HepG2 (cell line): ENCODE results near the gene INF2. TPM values are rescaled to one million over a fixed set of nuclear protein-coding genes. Genes with fewer than 3 reads are reported as not detected.

Experiments used
- ATAC-seq: fragments of 200-7000 bp; cut with Tn5 transposase; 3 replicates; pipeline ENCODE4 v1.9.1; 2020; ENCODE audit warnings: mild to moderate bottlenecking, moderate library complexity
- BruUV-seq: library from RNA; stranded (reverse); fragments of 400-500 nt; replicated peaks from 2 replicates; lab custom pipeline; 2021; lab: Mats Ljungman, UMichigan
- CTCF ChIA-PET: fragments of 300-600 bp; formaldehyde crosslinking; extraction: SDS; loops from one replicate; lab custom pipeline; 2021; ENCODE audit warnings: low total read pairs, inconsistent platforms, low intra/inter-chr PET ratio; lab: Yijun Ruan, JAX
- POLR2A ChIA-PET: fragments of 350-600 bp; sonication (Branson Sonifier 250); formaldehyde crosslinking; loops from one replicate; lab custom pipeline; 2020; ENCODE audit warnings: antibody characterized with exemption, inconsistent platforms; lab: Yijun Ruan, JAX
- DNase-seq: peaks from one replicate; pipeline ENCODE4 v3.0.0-alpha.2; 2015; ENCODE audit warnings: low spot score
- FAIRE-seq: peaks from 3 replicates; lab custom pipeline; 2011; peaks lifted over from hg19 to GRCh38; lab: Jason Lieb, UNC
- H2AFZ ChIP-seq: one replicate; pipeline ENCODE4 v1.6.1; 2011; ENCODE audit warnings: low read length, inconsistent platforms
- H3K27ac ChIP-seq: fragments of 300-600 bp; 3 replicates; pipeline ENCODE4 v1.8.0; 2011; ENCODE audit warnings: mixed run types, mild to moderate bottlenecking, mixed read lengths, low read length, inconsistent platforms; ENCODE audit not compliant: insufficient read depth; ENCODE audit errors: extremely low read length
- H3K27me3 ChIP-seq, 2 experiments: fragments of 200-600 bp in 1 of 2; 2 replicates in 1 of 2; 3 replicates in 1 of 2; pipeline versions ENCODE4 v1.6.0 to v1.8.0; 2011; ENCODE audit warnings: low read length in 2 of 2, mild to moderate bottlenecking in 2 of 2, moderate library complexity in 2 of 2, inconsistent platforms in 1 of 2; ENCODE audit not compliant: insufficient read depth in 2 of 2, control insufficient read depth in 1 of 2
- H3K36me3 ChIP-seq, 2 experiments: fragments of 200-600 bp in 1 of 2; replicated peaks in 1 of 2; 2 replicates in 1 of 2; 3 replicates in 1 of 2; pipeline versions ENCODE4 v1.5.1 to v1.8.0; 2011; ENCODE audit warnings: low read length in 2 of 2, inconsistent platforms in 1 of 2; ENCODE audit not compliant: insufficient read depth in 2 of 2, control insufficient read depth in 1 of 2
- H3K4me1 ChIP-seq: 2 replicates; pipeline ENCODE4 v1.5.1; 2012; ENCODE audit warnings: low read length, inconsistent platforms; ENCODE audit not compliant: insufficient read depth
- H3K4me2 ChIP-seq: 2 replicates; pipeline ENCODE4 v1.6.0; 2011; ENCODE audit warnings: low read depth, low read length, inconsistent platforms
- H3K4me3 ChIP-seq, 3 experiments: fragments of 200-600 bp in 1 of 3; sonication (generic), shearing (Covaris generic) in 1 of 3; replicated peaks in 1 of 3; 2 replicates each; pipeline ENCODE4 v1.5.1; 2011 to 2016; ENCODE audit warnings: low read length in 3 of 3, inconsistent platforms in 2 of 3, low read depth in 2 of 3, mild to moderate bottlenecking in 2 of 3, control low read depth in 1 of 3, mixed read lengths in 1 of 3; ENCODE audit not compliant: insufficient read depth in 1 of 3
- H3K79me2 ChIP-seq: one replicate; pipeline ENCODE4 v1.6.1; 2011; ENCODE audit warnings: low read length, inconsistent platforms; ENCODE audit not compliant: insufficient read depth
- H3K9ac ChIP-seq: 2 replicates; pipeline ENCODE4 v1.6.0; 2011; ENCODE audit warnings: mild to moderate bottlenecking, low read depth, low read length, inconsistent platforms; ENCODE audit not compliant: insufficient read depth
- H3K9me3 ChIP-seq: 2 replicates; pipeline ENCODE4 v1.5.1; 2012; ENCODE audit warnings: mild to moderate bottlenecking, low read length
- H4K20me1 ChIP-seq: 2 replicates; pipeline ENCODE4 v1.6.0; 2011; ENCODE audit warnings: inconsistent platforms, mild to moderate bottlenecking, low read length, moderate library complexity; ENCODE audit not compliant: insufficient read depth
- AGO1 ChIP-seq: fragments of 200-400 bp; formaldehyde crosslinking; IDR thresholded peaks from 2 replicates; pipeline ENCODE4 v1.6.1; 2017; ENCODE audit warnings: mild to moderate bottlenecking, low read depth, low read length, moderate library complexity; ENCODE audit not compliant: poor library complexity, severe bottlenecking
- AGO2 ChIP-seq: fragments of 200-400 bp; formaldehyde crosslinking; optimal IDR thresholded peaks from 2 replicates; pipeline ENCODE3; 2017; ENCODE audit warnings: mild to moderate bottlenecking, low read depth, low read length, moderate library complexity
- HES4 ChIP-seq: sonication (generic); formaldehyde crosslinking; IDR thresholded peaks from 2 replicates; pipeline ENCODE4 v1.9.0; 2021; ENCODE audit warnings: mild to moderate bottlenecking, missing genetic modification reagents, borderline replicate concordance
- HNRNPL ChIP-seq: fragments of 200-400 bp; formaldehyde crosslinking; IDR thresholded peaks from 2 replicates; pipeline ENCODE4 v1.6.1; 2017; ENCODE audit warnings: mild to moderate bottlenecking, low read depth, low read length
- KDM2A ChIP-seq: sonication (generic); formaldehyde crosslinking; IDR thresholded peaks from 2 replicates; pipeline ENCODE4 v1.4.0; 2020; ENCODE audit warnings: low read depth, missing genetic modification reagents, borderline replicate concordance
- POLR2A ChIP-seq, 2 experiments: IDR thresholded peaks; 2 replicates each; pipeline ENCODE4 v1.6.1; 2011; ENCODE audit warnings: low read depth in 2 of 2, low read length in 2 of 2, mild to moderate bottlenecking in 1 of 2, moderate library complexity in 1 of 2; ENCODE audit not compliant: insufficient read depth in 1 of 2
- RBM22 ChIP-seq: fragments of 200-400 bp; formaldehyde crosslinking; optimal IDR thresholded peaks from 2 replicates; pipeline ENCODE3; 2017; ENCODE audit warnings: mild to moderate bottlenecking, low read length, moderate library complexity
- SIN3A ChIP-seq: IDR thresholded peaks from 2 replicates; pipeline ENCODE4 v1.6.1; 2011; ENCODE audit warnings: low read depth, mild to moderate bottlenecking, control low read depth, low read length, borderline replicate concordance
- TOPORS ChIP-seq: sonication (generic); formaldehyde crosslinking; IDR thresholded peaks from 2 replicates; pipeline ENCODE4 v1.8.0; 2023; ENCODE audit warnings: mild to moderate bottlenecking, missing genetic modification reagents
- YEATS4 ChIP-seq: sonication (generic); formaldehyde crosslinking; IDR thresholded peaks from 2 replicates; pipeline ENCODE4 v1.4.0; 2020; ENCODE audit warnings: missing genetic modification reagents, borderline replicate concordance
- ZNF687 ChIP-seq: sonication (generic); formaldehyde crosslinking; IDR thresholded peaks from 2 replicates; pipeline ENCODE4 v1.5.1; 2020; ENCODE audit warnings: mild to moderate bottlenecking, missing genetic modification reagents, moderate library complexity
- ZNF747 ChIP-seq: sonication (generic); formaldehyde crosslinking; IDR thresholded peaks from 2 replicates; pipeline ENCODE4 v1.8.1; 2023; ENCODE audit warnings: missing genetic modification reagents, mild to moderate bottlenecking, borderline replicate concordance
- WGBS: methylation state at CpG from one replicate; pipeline ENCODE4 v1.1.6; 2017; ENCODE audit warnings: low lambda C conversion rate; 5-methylcytosine and 5-hydroxymethylcytosine counted together
- in situ Hi-C: cut with HindIII; loops from 2 replicates; pipeline ENCODE4 v1.10.0; 2017; ENCODE audit warnings: low pct_unique_long_range_greater_than_20kb; ENCODE audit not compliant: extremely low pct_ligation_motif_present
- intact Hi-C: fragments of 100-400 bp; cut with micrococcal nuclease; formaldehyde crosslinking; loops from one replicate; pipeline ENCODE4 v1.10.0; 2022; ENCODE audit not compliant: unreplicated experiment
- polyA plus RNA-seq, 8 experiments: library from polyadenylated mRNA; depleted of rRNA in 3 of 8; stranded (reverse) in 7 of 8; unstranded in 1 of 8; fragments of >200 nt; fragmentation: Illumina TruSeq in 4 of 8; extraction: Trizol in 4 of 8; gene quantifications; 2 replicates each; pipeline versions ENCODE4 v1.2.1 to v1.2.3, GENCODE V29; 2011 to 2016; ENCODE audit warnings: low read depth in 4 of 8, missing spikeins in 1 of 8, mixed read lengths in 1 of 8; ENCODE audit not compliant: insufficient read depth in 1 of 8
- total RNA-seq, 5 experiments: library from RNA; depleted of rRNA; stranded (reverse); fragments of >200 nt; fragmentation: Illumina TruSeq; extraction: Trizol; gene quantifications; 2 replicates each; pipeline ENCODE4 v1.2.3, GENCODE V29; 2016; ENCODE audit warnings: low read depth in 1 of 5

Gene INF2
- total and polyA plus RNA-seq, 2 of the 13 experiments (the other 11 are each of a cell fraction or from before 2014, with no cell fraction given) = 16.4 to 26.4 TPM

- no peak overlapping the region for H3K27ac ChIP-seq
- peaks cover 14 to 35% of the 10 kb centered on the region in 2 experiments; a peak in 3 of 5 replicates for H3K36me3 ChIP-seq
- no peak overlapping the region for H3K4me3 ChIP-seq
- no peaks in the 10 kb centered on the region for H4K20me1 ChIP-seq
- TF ChIP-seq KDM2A (CRISPR knock-in tag) (peak; percentile 12; the same call in 1 of the 2 replicates), AGO1 (peak; percentile 40), SIN3A (no peak), AGO2 (peak; percentile 63), ZNF747 (CRISPR knock-in tag) (no peak), HES4 (no peak), POLR2A (IDR thresholded peaks at IDR 0.05; ENCODE audit: insufficient read depth in 1 of 2, low read depth in 2 of 2, low read length in 2 of 2) (peak in 1 of 2 experiments; percentile 29; a peak in 1 of 4 replicates), HNRNPL (0 out of 2 replicates have a peak, but pooled peaks have one; percentile 12), TOPORS (CRISPR knock-in tag) (no peak), RBM22 (peak; percentile 47), ZNF687 (CRISPR knock-in tag) (0 out of 2 replicates have a peak, but pooled peaks have one; percentile 26), YEATS4 (CRISPR knock-in tag) (no peak)
- no peak overlapping the region for H3K9ac ChIP-seq
- no peak for FAIRE-seq
- WGBS = 95% methylated on average over 13 of the region's 34 CpGs
- ChIA-PET POLR2A (no interaction called here), CTCF (interaction anchor here (0.7 to 2.1 kb wide), 6 partner anchors 23 to 67 kb away, joined by 3 to 31 read pairs (median 3); no protein-coding TSS in a partner anchor)
- peak; percentile 14 for ATAC-seq
- no peaks in the 10 kb centered on the region for H3K79me2 ChIP-seq
- no peak for DNase-seq
- no peaks in the 10 kb centered on the region for H3K4me1 ChIP-seq
- H3K9me3 ChIP-seq = no peaks in the 10 kb centered on the region
- intact Hi-C loops (loop anchor here (1.0 kb wide), 2 partner anchors 23 to 58 kb away; no protein-coding TSS in a partner anchor), in situ Hi-C loops (loop anchor here (5.0 kb wide), 1 partner anchor 56 kb away; no protein-coding TSS in a partner anchor)
- H2AFZ ChIP-seq = no peak overlapping the region
- no peak overlapping the region for H3K4me2 ChIP-seq
- H3K27me3 ChIP-seq = no peaks in the 10 kb centered on the region
- BruUV-seq = no TSS peak
Observed at GRCh38 chr14:104707608-104708595, 18.5 kb downstream of the INF2 start.
